ENCODE data around the gene SYT11. TPM values are rescaled to one million over a fixed set of nuclear protein-coding genes. Genes with fewer than 3 reads are reported as not detected.

Gene SYT11, protein sequence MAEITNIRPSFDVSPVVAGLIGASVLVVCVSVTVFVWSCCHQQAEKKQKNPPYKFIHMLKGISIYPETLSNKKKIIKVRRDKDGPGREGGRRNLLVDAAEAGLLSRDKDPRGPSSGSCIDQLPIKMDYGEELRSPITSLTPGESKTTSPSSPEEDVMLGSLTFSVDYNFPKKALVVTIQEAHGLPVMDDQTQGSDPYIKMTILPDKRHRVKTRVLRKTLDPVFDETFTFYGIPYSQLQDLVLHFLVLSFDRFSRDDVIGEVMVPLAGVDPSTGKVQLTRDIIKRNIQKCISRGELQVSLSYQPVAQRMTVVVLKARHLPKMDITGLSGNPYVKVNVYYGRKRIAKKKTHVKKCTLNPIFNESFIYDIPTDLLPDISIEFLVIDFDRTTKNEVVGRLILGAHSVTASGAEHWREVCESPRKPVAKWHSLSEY
- 10 to 100 TPM; 19.0 to 21.0 TPM for total RNA-seq

DNA sequence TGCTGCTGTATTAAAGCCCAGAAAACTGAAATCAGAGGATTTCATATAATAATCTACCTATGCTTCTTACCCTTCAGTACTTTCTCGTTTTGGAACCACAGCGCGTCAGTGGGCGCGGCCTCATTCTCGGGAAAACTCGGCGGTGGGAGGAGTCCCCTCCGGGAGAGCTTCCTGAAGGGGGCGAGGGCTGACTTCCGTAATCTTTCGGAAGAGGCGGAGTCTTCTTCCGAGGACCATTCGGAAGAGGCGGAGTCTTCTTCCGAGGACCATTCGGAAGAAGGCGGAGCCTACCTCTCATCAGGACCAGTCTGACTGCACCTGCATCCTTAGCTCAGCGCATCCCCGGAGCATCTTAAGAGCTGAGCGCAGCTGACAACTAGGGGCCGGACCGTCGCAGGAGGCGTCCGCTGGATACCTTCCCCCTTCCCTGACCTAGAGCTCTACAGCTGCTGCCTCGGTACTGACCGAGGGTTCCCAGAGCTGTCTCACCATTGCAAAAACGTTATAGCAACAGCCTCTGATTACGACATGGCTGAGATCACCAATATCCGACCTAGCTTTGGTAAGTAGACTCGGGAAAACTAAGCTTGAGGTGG lies at the start of gene SYT11:
Gene SYT11 (plus strand): TSS at position 334 of the 596 bp plus-strand sequence. CDS start 195 bp downstream, at position 529.

DNA sequence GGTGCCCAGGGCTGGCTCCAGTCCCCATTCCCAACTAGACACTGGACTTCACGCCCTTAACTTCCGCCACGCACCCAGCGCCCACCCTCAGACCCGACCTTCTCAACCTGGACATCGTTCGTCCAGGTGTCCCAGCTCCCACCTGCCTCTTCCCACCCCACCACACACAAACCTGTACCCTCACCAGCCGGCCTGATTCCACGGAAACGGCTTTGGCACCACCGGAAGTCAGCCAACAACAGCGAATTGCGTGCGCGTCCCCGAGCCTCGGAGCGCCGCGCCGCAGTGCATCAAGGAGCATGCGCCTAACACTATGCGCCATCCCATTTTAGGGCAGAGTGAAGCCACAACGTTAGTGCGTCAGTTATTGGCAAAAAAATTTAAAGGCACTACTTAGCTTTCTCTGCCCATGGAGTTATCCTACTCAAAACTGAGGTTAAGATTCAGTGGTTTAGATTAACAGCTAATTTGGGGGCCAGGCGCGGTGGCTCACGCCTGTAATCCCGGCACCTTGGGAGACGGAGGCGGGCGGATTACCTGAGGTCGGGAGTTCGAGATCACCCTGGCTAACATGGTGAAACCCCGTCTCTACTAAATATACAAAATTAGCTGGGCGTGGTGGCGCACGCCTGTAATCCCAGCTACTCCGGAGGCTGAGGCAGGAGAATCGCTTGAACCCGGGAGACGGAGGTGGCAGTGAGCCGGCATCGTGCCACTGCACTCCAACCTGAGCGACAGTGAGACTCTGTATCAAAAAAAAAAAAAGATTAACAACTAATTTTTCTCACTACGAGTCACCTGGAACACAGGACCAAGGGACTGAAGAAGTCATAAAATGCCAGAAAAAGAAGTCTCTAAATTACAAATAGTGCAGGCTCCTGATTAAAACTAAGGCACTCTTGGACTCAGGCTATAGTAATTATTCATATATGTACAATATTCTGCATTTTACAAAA lies 2.1 kb upstream of the SYT11 start, which contains the start of gene GON4L:
Gene GON4L (minus strand): TSS at position 240 of the 956 bp plus-strand sequence. CDS start 3,434 bp downstream, outside the sequence.

GRCh38 chr1:155911156-155912055 lies 52.0 kb downstream of the SYT11 start, which contains the start of gene RIT1:
RIT1 (minus strand) TSS chr1:155911349; CDS start chr1:155910761, 588 bp downstream.

DNA sequence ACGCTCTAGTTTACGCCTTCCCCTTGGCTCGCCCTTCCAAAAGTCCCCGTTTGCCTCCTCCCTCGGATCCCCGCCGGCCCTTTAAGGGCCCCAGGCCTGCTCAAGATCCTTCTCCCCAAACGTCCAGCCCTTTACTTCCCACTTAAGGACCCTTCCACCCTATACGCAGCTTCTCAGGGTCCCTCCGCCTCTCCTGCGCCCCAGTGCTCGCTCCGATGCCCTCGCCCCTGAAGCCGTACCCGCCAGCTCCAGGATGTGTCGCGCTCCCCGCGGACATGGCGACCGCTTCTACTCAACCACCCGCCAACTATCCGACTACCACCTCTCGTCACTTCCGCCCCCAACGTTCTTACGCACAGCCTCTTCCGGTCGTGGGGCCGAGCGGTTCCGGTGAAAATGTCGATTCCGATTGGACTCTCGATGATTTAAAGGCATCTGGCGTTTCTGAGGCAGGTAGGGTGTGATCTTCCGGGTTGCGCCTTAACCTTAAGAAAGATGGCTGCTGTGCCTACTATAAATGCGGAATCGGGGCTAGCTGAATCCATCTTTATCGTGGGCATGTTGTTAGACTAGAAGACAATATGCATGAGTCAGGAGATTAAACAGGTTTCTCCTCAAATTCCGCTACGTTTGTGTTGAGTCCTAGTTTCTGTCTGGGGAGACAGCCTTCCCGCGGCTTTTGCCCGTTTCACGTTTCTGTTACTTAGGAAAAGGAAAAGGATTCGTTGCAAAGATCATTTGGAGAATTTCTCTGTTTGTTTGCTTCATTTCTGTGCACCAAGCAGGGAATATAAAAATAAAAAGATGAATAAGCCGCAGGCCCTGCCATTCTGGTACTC lies 74.9 kb downstream of the SYT11 start, which contains the start of gene KHDC4:
Gene KHDC4 (minus strand): TSS at position 317 of the 839 bp plus-strand sequence. CDS start 40 bp downstream, at position 277.

Small RNA genes lying within 50 kb of the gene (small RNA-seq; reads per million reads assigned to genes)
- 0 reads per million in 2 donors for gene RF00015
- 0 reads per million in 2 donors for gene SCARNA4
- 114 to 212 reads per million in 2 donors for gene SNORA80E

Other genes with a start within 250 kb of the SYT11 start
- 10 to 100 TPM; 17.6 to 31.0 TPM for gene MSTO1, start 249.3 kb upstream of the SYT11 start, total RNA-seq
- 10 to 100 TPM; 50.3 to 54.4 TPM for gene YY1AP1, start 170.8 kb upstream of the SYT11 start, total RNA-seq
- 100 to 1,000 TPM in 1 of 2 donors, 10 to 100 TPM in 1; 65.7 to 100 TPM for gene DAP3, start 170.5 kb upstream of the SYT11 start, total RNA-seq
- 10 to 100 TPM; 30.6 to 31.6 TPM for gene GON4L, start 2.4 kb upstream of the SYT11 start, total RNA-seq
- 10 to 100 TPM; 48.0 to 50.6 TPM for gene RIT1, start 51.8 kb downstream of the SYT11 start, total RNA-seq
- 10 to 100 TPM; 30.6 to 35.6 TPM for gene KHDC4, start 74.8 kb downstream of the SYT11 start, total RNA-seq
- not detected for gene RXFP4, start 82.1 kb downstream of the SYT11 start, total RNA-seq
- 100 to 1,000 TPM in 1 of 2 donors, 10 to 100 TPM in 1; 59.5 to 134 TPM for gene ARHGEF2, start 119.0 kb downstream of the SYT11 start, total RNA-seq
- 100 to 1,000 TPM; 220 to 324 TPM for gene SSR2, start 161.4 kb downstream of the SYT11 start, total RNA-seq
- 10 to 100 TPM; 16.0 to 21.0 TPM for gene UBQLN4, start 194.2 kb downstream of the SYT11 start, total RNA-seq
- gene LAMTOR2, start 195.2 kb downstream of the SYT11 start, total RNA-seq = 10 to 100 TPM; 35.1 to 42.0 TPM
- gene RAB25, start 201.6 kb downstream of the SYT11 start, total RNA-seq = not detected
- gene MEX3A, start 222.9 kb downstream of the SYT11 start, total RNA-seq = 1 to 10 TPM; 1.0 to 4.0 TPM